ENCODE results near the gene KRT17. TPM values are rescaled to one million over a fixed set of nuclear protein-coding genes. Genes with fewer than 3 reads are reported as not detected.
"Not testable (repeated sequence)": the region's sequence is repeated elsewhere in the genome, so short reads cannot be mapped to it uniquely, and the experiment has no call there.

KRT17 gene
- total RNA-seq, 1 donor: not detected

DNA sequence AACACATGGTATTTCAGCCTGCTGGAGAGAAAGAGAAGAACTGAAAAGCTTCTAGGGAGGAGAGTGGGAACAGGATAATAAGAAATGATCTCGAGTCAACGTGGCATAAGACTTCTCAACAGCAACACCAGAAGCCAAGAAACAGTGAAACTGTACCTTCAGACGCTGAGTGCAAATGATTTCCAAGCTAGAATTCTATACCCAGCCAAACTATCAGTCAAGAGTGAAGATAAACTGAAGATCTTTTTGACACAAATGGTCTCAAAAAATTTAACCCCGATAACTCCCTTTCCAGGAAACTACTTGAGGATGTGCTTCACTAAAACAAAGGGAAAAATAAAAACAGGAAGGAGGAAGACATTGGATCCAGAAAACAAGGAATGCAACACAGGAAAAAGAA lies 17.4 kb downstream of the KRT17 start:
- not testable (repeated sequence) for DNase-seq (ENCODE audit: low read depth in 2 of 3, low spot score in 2 of 3)

DNA sequence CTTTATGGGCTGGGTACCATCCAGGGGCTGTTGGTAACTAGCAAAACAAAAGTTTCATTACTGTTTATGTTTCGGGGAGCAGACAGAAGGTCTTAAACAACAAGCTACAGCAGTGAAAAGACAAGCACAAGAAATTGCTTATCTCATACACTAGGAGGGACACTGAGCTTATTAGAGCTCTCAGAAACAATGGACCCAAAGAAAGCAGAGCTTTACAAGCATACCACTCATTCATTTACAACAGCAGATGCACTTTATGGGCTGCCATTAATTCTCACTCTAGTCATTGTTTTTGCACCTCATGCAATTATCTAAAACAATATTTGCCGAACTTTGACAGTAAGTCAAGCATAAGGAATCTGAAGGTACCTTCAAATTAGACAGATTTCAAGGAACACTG lies 21.9 kb downstream of the KRT17 start:
- DNase-seq (ENCODE audit: low read depth in 2 of 3, low spot score in 2 of 3): no peak

DNA sequence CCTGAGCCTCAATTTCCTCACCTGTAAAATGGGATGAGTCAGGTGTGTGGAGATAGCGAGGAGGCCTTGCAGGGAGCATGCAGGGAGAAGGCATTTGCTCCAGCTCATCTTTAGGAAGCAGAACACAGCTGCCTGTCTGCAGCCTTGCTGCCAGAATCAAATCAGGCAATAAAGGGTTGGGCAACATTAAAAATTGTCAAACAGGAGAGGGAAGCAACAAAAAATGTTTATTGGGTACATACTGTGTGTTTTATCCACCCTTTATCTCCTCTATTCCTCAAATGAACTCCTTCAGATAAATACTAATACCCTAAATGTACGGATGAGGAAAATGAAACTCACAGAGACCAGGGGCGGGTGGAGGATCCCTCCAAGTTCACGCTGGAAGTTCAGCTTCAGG lies 24.1 kb downstream of the KRT17 start:
- DNase-seq (ENCODE audit: low read depth in 2 of 3, low spot score in 2 of 3): no peak

DNA sequence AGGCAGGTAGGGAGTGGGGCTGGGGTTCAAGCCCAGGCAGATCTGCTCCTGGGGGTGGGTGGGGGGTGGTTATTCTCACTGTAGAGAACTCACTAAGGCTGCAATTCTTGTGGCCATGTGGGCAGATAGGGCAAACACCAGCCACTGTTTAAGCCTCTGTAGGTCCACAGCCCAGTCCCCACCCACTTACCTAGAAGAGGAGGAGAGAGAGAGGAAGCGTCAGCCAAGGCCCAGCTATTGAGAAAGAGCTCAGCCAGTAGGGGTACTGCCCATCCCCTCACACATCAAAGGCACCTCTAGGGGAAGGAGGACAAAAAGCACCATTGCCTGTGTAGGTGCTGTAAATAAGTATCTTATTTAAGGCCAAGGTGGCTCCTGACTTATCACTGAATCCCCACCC lies 24.7 kb downstream of the KRT17 start:
- DNase-seq (ENCODE audit: low read depth in 2 of 3, low spot score in 2 of 3): no peak

DNA sequence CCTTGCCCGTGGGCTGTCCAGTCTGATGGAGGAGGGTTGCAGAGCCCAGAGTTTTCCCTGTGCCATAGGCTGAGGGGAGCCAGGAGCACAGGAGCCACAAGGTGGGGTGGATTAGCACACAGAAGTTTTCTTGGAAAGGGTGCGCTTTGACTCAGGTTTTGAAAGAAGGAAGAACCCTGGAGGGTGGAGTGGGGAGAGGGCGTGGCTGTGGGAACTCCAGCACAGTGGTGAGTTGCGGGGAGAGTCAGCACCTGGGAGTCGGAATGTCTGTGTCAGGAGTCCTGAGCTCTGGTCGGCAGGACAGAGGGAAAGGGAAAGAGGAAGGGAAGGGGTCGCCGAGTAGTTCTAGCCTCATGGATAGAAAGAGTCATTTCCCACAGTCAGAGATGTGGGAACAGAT lies 28.8 kb downstream of the KRT17 start:
- DNase-seq (ENCODE audit: low read depth in 2 of 3, low spot score in 2 of 3): no peak

DNA sequence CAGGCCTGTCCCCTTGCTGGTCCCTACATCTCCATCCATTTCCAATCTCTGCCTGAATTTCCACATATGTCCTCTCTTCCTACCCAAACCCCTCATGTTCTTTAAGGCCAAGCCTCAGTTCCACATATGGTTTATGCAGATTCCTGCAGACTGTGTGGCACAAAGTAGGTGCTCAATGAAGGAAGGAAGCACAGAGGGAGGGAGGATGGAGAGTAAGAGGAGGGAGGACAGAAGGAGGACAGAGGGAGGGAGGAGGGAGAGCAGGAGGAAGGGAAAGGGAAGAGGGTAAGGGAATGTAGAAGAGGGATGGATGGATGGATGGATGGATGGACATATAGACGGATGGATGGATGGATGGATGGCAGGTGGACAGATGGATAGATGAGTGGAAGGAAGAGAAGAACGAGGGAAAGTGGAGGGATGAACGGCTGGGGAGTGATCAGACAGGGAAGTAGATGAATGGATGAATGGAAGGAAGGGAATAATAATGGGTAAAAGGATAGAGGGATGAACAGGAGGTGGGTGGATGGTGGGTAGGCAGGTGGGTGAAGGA lies 29.9 kb downstream of the KRT17 start:
- DNase-seq (ENCODE audit: low read depth in 2 of 3, low spot score in 2 of 3): no peak

DNA sequence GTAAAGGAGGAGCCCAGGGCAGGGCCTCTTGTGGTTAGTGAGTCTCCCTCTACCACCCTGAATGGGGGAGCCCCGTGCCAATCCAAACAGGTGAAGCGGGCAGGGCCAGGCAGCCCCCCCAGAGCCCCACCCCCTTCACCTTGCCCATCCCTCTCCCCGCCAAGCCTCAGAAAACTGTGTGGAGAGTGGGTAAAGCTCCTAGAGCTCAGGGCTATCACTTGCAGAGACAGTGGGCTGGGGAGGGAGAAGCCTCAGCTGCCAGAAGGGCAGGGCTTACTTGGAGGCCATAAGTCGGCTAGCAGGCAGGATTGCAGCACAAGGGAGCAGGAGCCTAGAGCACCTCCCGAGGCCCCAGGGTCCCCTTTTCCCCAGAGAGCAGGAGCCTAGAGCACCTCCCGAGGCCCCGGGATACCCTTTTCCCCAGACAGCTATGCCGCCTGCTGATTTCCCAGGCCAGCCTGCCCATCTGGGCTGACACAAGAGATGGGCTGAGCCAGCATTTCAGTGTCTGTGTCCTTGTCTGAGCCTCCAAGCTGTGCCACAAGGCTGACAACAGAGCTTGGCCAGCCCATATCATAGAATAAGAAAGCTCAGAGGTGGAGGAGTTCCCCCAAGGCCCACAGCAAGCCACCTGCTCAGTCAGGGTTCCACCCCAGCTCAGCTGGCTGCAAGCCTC lies 30.9 kb downstream of the KRT17 start:
- no peak for DNase-seq (ENCODE audit: low read depth in 2 of 3, low spot score in 2 of 3)

DNA sequence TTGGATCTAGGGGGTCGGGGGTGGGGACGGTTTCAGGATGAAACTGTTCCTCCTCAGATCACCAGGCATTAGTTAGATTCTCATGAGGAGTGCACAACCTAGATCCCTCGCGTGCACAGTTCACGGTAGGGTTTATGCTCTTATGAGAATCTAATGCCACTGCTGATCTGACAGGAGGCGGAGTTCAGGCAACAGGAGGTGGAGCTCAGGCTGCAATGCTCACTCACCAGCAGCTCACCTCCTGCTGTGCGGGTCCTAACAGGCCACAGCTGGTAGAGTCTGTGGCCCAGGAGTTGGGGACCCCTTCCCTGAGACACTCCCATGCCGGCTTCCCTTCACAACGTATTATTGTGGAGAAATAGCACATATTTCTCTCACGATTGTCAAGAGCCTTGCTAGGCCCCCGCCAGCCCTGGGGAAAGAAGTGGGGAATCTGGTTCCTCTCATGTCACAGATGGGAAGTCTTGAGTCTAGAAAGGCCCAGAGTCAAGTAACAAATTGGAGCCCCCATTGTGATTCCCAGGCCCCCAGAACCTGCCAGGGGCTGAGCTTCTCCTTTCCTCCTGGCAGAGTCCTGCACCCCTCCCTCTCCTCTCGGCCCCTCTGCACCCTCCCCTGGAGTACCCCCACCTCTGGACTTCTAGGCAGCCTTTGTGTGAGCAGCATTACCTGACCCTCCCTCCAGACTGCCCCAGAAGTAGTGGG lies 31.6 kb downstream of the KRT17 start:
- DNase-seq (ENCODE audit: low read depth in 2 of 3, low spot score in 2 of 3): no peak

DNA sequence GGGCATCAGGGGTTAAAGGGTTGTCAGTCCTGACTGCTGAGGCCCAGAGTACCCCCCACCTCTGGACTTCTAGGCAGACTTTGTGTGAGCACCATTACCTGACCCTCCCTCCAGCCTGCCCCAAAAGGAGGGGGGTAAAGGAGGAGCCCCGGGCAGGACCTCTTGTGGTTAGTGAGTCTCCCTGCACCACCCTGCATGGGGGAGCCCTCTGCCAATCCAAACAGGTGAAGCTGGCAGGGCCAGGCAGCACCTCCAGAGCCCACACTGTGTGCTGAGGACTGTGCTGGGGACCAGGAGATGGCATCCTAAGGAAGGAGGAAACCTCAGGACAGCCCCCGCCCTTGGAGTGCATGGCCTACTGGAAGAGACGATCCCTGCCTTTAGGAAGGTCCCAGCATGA lies 35.1 kb downstream of the KRT17 start:
- no peak for DNase-seq (ENCODE audit: low read depth in 2 of 3, low spot score in 2 of 3)

DNA sequence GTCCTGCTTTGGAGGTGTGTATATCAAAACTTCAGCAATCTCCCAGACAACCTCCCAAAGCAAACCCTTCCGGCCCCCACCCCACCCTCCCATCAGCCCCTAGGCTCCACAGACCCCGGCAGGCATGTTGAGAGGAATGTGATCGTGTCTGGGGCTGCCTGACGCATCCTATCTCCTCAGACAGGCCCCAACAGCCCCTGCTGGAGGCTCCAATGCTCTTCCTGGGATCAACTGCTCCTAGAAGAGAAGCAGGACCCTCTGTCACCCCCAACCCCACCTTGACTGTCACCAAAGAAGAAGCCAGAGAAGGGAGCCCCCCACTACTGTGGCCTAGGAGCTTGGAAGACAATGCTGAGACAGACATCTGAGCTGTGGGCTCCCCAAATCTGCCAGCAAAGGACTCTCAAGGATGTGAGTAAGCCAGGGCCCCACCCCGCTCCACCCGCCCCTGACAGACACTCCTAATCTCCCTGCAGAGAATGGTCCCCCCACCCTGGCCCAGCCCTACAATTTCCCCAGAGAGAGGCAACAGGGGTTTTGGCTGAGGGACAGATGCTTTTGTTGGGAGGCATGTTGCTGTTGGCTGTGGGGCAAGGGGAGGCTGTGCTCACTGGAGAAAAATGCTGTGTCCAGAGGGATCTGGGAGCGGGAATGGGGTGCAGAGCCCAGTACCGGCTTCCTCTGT lies 36.1 kb downstream of the KRT17 start:
- DNase-seq (ENCODE audit: low read depth in 2 of 3, low spot score in 2 of 3): no peak

DNA sequence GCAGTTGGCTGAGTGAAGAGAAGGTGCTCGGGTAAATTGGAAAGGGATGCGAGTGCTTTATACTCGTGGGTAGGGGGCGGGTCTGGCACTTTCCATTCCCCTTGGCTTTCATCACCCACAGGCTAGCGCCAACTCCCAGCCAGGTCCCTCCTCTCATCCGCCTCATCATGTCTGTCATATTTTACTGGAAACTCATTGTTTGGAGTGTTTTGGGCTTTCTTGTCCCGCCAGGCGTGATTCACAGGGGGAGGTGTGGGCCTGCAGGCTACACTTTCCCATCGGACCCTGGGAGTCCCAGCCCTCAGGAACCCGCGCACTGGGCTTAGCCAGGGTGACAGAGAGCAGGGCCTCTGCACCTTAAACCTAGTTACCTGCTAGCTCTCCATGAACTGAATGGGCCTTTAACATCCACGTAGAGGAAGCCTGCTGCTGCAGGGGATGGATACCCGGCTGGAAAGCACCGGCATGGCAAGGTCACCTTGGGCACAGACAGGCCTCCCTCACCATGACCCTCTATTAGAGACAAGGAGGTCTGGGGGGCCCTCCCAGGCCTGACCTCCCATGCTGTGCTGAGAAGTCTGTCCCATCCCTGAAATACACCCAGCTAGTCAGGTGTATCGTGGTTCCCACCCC lies 37.4 kb downstream of the KRT17 start, which contains the start of gene KRT14:
KRT14 (minus strand) TSS at position 33 of the 633 bp plus-strand sequence. CDS start 61 bp downstream, outside the sequence.
- no peak for DNase-seq (ENCODE audit: low read depth in 2 of 3, low spot score in 2 of 3)

DNA sequence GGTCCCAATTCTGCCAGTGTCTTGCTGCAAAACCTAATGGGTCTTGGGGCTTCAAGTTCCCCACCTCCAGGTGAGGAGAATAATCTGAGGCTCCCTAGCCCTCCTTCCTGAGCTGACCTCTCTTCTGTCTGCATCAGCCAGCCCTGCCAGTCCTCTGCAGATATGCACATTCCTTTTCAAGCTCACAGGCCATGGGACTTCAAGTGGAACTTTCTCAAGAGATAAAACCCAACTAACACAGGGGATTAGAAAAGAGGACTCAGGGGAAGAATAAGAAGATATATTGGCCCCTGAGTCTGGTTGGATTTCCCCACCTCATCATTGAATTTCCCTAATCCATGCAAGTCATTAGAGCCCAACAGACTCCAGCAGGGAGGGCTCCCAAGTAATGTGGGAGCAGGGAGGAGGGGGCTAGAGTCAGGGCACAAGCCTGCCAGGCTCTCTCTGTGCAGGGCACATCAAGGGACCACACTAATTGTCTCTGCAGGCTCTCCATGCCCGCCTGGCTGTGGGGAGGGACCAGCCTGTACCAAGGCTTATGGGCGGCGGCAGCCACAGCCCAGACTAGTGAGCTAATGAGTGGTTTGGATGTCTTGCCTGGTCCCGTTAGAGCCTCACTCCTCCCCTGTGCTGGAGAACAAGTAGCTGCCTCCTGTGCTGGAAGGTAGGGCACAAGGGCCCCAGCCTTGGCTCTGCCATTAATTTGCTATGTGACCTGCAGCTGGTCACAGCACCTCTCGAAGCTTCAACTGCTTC lies 38.9 kb downstream of the KRT17 start:
- no peak for DNase-seq (ENCODE audit: low read depth in 2 of 3, low spot score in 2 of 3)

DNA sequence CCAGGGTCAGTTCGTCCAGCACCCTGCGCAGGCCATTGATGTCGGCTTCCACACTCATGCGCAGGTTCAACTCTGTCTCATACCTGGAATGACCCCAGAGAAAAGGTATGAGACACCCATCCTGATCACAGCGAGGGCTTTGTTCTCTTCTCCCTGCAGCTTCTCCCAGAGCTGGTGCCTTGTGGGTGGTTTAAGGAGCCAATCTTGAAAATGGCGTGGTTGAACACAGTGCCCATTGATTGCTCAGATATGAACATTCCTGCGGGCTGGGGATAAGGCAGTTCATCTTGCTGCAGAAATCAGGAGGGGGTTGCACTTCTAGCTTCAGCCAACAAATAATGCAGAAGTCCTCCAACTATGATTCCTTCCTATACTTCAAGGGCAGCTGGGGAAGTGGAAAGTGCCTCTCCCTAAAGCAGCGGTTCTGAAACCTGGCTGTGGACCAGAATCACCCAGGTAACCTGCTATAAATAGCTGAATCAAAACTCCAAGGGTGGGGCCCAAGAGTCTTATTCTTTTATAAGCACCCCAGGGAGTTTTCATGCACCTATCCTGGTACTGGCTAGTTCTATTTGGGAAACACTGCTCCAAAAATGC lies 39.9 kb downstream of the KRT17 start:
- DNase-seq (ENCODE audit: low read depth in 2 of 3, low spot score in 2 of 3): not testable (repeated sequence)

DNA sequence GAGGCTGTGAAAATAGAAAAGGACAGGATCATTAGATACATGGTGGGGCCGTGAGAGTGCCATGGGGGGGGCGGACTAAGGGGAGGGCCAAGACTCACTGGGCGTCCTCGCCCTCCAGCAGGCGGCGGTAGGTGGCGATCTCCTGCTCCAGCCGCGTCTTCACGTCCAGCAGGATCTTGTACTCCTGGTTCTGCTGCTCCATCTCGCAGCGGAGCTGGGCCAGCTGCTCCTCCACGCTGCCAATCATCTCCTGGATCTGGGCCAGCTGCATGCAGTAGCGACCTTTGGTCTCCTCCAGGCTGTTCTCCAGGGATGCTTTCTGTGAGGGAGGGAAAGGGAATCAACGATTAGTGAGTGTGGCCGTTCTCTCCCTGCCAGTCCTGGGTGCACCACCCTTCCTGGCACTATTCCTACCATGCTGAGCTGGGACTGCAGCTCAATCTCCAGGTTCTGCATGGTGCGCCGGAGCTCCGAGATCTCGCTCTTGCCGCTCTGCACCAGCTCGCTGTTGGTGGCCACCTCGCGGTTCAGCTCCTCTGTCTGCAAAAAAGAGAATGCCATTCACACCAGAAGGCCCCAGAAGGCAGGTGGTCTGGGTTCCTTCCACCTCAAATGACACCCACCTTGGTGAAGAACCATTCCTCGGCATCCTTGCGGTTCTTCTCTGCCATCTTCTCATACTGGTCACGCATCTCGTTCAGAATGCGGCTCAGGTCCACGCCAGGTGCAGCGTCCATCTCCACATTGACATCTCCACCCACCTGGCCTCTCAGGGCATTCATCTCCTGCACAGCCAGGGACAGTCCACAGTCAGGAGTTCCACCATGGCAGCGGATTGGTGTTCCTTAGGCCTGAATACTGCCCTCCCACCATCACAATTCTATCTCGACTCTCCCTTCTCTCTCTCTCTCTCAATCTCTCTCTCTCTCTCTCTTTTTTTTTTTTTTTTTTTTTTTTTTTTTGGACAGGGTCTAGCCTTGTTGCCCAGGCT lies 40.9 kb downstream of the KRT17 start:
- no peak for DNase-seq (ENCODE audit: low read depth in 2 of 3, low spot score in 2 of 3)

DNA sequence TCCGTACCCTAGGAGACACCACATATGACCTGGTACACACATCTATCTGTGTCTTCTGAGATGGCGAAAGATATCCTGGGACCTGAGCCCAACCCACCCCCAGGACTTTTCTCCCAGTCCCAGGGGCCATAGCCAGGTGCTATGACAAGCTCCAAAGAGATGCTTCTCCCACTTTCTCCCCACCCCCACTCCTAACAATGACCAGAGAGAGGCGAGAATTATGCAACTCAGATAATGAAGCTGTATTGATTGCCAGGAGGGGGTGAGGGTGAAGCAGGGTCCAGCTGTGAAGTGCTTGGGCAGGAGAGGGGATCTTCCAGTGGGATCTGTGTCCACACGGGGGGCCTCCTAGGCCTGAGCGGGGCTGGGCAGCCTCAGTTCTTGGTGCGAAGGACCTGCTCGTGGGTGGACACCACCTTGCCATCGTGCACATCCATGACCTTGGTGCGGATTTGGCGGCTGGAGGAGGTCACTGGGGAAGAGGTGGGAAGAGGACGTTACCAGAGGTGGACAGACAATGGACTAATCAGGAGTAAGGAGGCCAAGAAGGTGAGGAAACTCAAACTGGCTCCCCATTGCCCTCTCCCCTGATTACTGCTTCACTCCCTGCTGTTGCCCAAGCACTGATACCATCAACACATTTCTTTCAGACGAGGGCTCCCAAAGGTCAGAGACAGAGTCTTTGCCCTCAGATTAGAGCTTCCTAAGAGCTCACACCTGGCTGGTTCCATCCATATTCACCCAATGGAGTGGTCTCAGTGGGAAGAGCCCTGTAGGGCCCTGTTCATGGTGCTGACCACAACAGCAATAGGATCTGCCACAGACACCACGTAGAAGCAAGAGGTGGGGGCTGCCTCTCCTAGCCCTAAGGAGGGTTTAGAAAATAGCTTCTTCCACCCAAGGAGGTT lies 42.1 kb downstream of the KRT17 start:
- not testable (repeated sequence) for DNase-seq (ENCODE audit: low read depth in 2 of 3, low spot score in 2 of 3)

DNA sequence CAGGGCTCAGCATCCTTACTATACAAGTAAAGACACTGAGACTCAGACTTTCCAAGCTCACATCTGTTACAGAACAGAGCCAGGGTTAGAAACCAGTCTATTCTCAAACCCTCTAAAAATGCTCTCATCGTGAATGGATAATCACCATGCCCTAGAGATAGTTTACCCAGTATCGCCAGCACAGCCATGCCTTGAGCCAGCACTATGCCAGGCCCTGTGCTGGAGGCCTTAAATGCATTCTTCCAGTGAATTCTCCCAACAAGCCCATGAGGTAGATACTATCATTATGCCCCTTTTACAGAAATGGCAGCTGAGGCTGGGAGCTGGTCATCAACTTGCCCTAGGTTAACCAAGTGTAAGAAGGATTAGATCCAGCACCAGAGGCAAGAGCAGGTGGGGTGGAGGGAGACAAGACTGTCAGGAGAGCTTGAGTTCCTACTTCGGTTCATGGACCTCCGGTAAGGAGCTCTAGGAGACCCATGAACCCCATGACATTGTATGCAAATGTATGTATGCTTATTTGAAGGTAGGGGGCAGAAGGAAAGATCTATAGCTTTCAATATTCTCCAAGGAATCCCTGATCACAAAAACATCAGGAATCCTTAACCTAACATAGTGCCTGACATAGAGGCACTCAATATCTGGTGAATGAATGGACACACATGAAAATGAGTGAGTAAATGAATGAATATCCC lies 42.9 kb downstream of the KRT17 start:
- no peak for DNase-seq (ENCODE audit: low read depth in 2 of 3, low spot score in 2 of 3)
